Epithelial cell of proximal tubule (primary cell): ENCODE results near the gene PRDM16. TPM values are rescaled to one million over a fixed set of nuclear protein-coding genes. Genes with fewer than 3 reads are reported as not detected.

ENCODE experiments used
- DNase-seq: peaks from one replicate; pipeline ENCODE4 v3.0.0-alpha.2; 2011; ENCODE audit warnings: low read depth
- H3K4me3 ChIP-seq: 2 replicates; pipeline ENCODE4 v1.5.1; 2011; ENCODE audit warnings: low read depth, mild to moderate bottlenecking, low read length
- total RNA-seq: library from RNA; depleted of rRNA; stranded (reverse); fragments of >200 nt; gene quantifications from 2 replicates; pipeline ENCODE4 v1.2.3, GENCODE V29; 2015
- TF ChIP-seq, protein P1 (sequence below): conservative IDR thresholded peaks from 2 replicates; pipeline ENCODE4 v1.5.1; 2012; ENCODE audit warnings: low read depth, mild to moderate bottlenecking, low read length

The PRDM16 gene
- total RNA-seq, 1 donor from 2014 or later: 0.06 TPM

DNA sequence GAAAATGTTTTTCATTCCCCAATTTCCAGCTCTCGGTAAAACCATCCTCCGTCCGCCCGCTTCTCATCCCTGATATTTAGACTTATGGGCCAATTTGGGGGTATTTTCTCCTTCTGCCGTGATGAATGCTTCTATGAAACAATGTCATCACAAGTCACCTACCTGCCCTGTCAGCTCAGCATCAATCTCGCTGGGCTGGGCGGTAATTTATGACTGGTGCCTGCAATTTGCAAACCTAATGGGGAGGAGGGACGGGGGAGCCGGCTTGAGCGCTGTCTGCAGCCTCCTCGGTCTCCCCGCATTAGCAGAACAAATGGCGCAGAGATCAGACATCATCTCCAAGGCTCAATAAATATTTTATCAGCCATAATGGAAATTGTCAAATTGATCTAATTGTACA lies 72.1 kb downstream of the PRDM16 start:
- H3K4me3 ChIP-seq: no peak overlapping the region
- TF ChIP-seq, protein P1, sequence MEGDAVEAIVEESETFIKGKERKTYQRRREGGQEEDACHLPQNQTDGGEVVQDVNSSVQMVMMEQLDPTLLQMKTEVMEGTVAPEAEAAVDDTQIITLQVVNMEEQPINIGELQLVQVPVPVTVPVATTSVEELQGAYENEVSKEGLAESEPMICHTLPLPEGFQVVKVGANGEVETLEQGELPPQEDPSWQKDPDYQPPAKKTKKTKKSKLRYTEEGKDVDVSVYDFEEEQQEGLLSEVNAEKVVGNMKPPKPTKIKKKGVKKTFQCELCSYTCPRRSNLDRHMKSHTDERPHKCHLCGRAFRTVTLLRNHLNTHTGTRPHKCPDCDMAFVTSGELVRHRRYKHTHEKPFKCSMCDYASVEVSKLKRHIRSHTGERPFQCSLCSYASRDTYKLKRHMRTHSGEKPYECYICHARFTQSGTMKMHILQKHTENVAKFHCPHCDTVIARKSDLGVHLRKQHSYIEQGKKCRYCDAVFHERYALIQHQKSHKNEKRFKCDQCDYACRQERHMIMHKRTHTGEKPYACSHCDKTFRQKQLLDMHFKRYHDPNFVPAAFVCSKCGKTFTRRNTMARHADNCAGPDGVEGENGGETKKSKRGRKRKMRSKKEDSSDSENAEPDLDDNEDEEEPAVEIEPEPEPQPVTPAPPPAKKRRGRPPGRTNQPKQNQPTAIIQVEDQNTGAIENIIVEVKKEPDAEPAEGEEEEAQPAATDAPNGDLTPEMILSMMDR: no peak
- DNase-seq: no peak

DNA sequence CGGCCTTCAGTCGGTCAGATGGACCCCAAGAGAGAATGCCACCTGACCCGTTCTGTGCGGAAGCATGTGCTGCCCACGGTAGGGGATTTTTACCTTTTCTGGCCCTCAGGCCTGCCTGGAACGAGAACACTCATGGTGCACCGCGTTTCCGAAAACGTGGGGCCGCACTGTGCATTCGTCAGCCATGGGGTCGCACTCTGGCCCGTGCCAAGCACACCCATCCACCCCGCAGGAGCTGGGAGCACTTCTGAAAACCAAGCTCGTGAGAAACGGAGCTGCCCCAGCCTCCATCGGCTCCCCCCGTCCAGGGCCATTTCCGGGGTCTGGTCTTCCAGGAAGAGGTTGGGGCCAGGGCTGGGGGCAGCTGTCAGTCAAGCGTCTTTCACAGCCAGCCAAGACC lies 72.8 kb downstream of the PRDM16 start:
- DNase-seq: no peak
- H3K4me3 ChIP-seq: no peak overlapping the region
- TF ChIP-seq, protein P1: no peak

DNA sequence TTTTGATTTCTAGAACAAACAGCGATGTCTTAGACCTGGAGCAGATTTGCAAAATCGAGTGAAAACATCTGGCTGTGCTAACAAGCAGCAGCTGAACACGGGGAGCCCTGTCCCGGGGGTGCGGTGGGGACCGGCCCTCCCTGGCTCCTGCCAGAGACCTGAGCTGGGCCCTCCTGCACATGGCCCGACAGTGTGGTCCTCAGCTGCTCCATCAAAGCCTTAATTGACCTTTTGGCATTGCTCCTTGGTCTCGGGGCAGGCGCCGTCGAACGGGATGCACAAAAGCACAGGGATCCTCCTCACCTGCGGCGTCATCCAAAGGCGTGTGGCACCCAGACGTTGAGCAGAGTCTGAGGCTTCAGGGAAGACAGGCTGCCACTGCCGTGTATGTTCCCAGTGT lies 73.2 kb downstream of the PRDM16 start:
- TF ChIP-seq, protein P1: no peak
- DNase-seq: no peak
- no peak overlapping the region for H3K4me3 ChIP-seq

DNA sequence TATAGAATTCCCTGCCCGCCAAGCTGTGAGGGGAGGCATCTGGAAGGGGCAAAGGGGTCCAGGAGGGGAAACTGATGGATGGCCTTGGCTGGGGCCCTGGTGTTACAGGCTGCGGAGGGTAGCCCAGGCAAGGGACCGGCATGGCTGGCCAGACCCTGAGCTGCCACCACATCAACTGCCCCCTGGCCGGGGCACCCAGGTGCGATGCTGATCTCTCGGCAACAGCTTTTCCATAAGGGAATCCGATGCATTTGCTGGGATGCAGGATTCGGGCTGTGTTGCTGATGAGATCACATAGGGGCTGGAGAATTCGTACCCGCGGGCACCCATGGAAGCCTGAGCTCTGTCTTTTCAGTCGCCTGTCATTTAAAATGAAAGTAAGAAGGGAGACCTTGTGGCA lies 73.7 kb downstream of the PRDM16 start:
- TF ChIP-seq, protein P1: no peak
- DNase-seq: no peak
- H3K4me3 ChIP-seq: no peak overlapping the region

DNA sequence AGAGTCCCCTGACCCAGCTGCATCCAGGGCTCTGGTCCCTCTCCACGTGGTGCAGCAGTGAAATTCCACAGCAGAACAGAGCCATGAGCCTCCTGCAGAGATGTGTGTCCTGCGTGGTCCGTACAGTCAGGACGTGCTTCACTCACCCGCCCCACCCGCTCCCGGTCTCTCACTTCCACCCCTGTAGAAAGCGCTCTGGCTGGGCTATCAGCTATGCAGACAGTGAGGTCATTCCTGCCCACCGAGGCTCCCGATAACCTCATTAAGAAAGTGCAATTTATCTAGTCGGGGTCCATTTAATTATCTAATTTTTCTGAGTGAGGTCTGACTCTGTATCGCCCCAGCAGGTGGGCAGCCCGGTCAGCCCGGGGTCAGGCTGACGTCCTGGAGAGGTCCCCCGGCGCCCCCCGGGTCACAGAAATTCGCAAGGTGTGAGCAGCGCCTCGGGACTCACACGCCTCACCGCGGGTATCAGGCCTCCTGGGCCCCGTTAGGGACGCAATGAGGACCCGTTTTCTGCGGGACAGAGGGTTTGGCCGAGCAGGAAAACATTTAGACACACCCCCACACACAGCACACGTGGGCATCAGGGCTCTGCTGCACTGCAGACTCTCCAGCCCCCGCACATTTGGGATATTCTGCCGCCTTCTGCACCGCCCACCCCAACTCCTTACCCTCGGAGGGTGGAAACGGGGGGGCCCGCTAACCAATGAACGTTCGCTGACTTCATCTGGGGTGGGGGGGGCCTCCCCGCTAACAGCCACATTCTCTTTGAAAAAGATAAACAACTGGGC lies 76.7 kb downstream of the PRDM16 start:
- no peak for DNase-seq
- TF ChIP-seq, protein P1: no peak
- H3K4me3 ChIP-seq: no peak overlapping the region

DNA sequence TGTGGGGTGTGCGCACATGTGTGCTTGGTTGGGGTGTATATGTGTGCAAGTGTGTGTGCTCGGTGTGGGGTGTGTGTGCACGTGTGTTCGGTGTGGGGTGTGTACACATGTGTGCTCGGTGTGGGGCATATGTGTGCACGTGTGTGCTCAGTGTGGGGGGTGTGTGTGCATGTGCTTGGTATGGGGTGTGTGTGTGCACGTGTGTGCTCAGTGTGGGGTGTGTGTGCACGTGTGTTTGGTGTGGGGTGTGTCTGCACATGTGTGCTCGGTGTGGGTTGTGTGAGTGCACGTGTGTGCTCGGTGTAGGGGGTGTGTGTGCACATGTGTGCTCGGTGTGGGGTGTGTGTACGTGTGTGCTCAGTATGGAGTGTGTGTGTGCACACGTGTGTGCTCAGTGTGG lies 77.5 kb downstream of the PRDM16 start:
- no peak overlapping the region for H3K4me3 ChIP-seq
- TF ChIP-seq, protein P1: no peak

DNA sequence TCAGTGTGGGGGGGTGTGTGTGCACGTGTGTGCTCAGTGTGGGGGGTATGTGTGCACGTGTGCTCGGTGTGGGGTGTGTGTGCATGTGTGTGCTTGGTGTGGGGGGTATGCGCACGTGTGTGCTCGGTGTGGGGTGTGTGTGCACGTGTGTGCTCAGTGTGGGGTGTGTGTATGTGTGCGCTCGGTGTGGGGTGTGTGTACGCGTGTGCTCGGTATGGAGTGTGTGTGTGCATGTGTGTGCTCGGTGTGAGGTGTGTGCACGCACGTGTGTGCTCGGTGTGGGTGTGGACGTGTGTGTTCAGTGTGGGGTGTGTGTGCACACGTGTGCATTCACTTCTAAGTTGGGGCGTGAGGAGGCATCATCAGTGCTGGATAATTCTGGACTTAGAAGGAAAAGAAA lies 77.9 kb downstream of the PRDM16 start:
- no peak for DNase-seq
- no peak overlapping the region for H3K4me3 ChIP-seq
- TF ChIP-seq, protein P1: no peak

More for the DNA sequence above, 77.5 kb downstream of the PRDM16 start:
- no peak for DNase-seq
